ENCODE data around the gene SBNO2. TPM values are rescaled to one million over a fixed set of nuclear protein-coding genes. Genes with fewer than 3 reads are reported as not detected.

SBNO2 gene
- total RNA-seq, 1 experiment from 2014 or later, result 46.3 TPM

DNA sequence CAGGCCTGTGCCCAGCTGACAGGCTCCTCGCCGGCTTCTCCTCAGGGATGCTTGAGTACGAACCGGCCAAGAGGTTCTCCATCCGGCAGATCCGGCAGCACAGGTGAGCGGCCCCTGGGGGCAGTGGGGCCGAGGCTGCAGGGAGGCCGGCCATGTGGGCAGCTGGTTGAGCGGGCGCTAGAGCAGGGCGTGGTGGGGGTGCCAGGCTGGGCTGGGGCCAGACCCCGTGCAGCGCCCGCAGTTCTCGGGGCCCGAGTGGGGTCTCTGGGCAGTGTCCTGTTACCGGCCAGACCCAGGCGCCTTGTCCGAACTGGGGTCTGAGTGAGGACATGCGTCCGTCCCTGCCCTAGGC, 47.8 kb upstream of the SBNO2 start:
- no peaks in the 10 kb centered on the region for H3K9me3 Mint-ChIP-seq
- no peak overlapping the region for H4K8ac ChIP-seq (replicated peaks; ENCODE audit: insufficient read length, low read depth, low read length)
- no peaks in the 10 kb centered on the region for H3K9me3 ChIP-seq (ENCODE audit: control insufficient read depth, low read depth, low read length)
- no peak overlapping the region for H3K18ac ChIP-seq (ENCODE audit: insufficient read length, low read depth, low read length)
- H3K4me3 Mint-ChIP-seq, result no peak overlapping the region
- no peak overlapping the region for H2AFZ ChIP-seq (ENCODE audit: low read length)
- no peaks in the 10 kb centered on the region for H3K23me2 ChIP-seq (ENCODE audit: insufficient read length, low read depth, low read length, poor library complexity, severe bottlenecking)
- H4K5ac ChIP-seq (ENCODE audit: insufficient read length, low read depth, low read length), result no peak overlapping the region
- H2BK20ac ChIP-seq (ENCODE audit: low read depth, low read length, poor library complexity, severe bottlenecking), result no peak overlapping the region
- H2BK12ac ChIP-seq (ENCODE audit: insufficient read length, low read depth, low read length), result no peak overlapping the region
- H3K27me3 ChIP-seq (ENCODE audit: insufficient read depth, low read length), result no peaks in the 10 kb centered on the region
- H3K79me1 ChIP-seq (ENCODE audit: insufficient read depth, low read depth, low read length, poor library complexity, severe bottlenecking), result peaks cover 4% of the 10 kb centered on the region
- no peaks in the 10 kb centered on the region for H3K27me3 Mint-ChIP-seq (ENCODE audit: low read depth)
- peaks cover 2 to 9% (median 6%) of the 10 kb centered on the region in 3 experiments; a peak in 5 of 7 replicates for H3K36me3 Mint-ChIP-seq (ENCODE audit: insufficient read depth in 1 of 3, low read depth in 3 of 3)
- no peak for DNase-seq
- no peak overlapping the region for H3K27ac ChIP-seq (ENCODE audit: insufficient read length, low read depth, low read length)
- no peak overlapping the region for H2AK5ac ChIP-seq (ENCODE audit: insufficient read length, low read length)
- H3K4me1 ChIP-seq (ENCODE audit: insufficient read depth, low read length), result no peaks in the 10 kb centered on the region
- no peak overlapping the region for H3T11ph ChIP-seq (ENCODE audit: low read length)
- peaks cover 2% of the 10 kb centered on the region; the same call in 1 of the 2 replicates for H3K79me2 ChIP-seq (ENCODE audit: insufficient read depth, low read length)
- no peak overlapping the region for H2BK120ac ChIP-seq (ENCODE audit: low read depth, low read length, poor library complexity, severe bottlenecking)
- no peak overlapping the region for H3K23ac ChIP-seq (ENCODE audit: insufficient read length, low read depth, low read length)
- no peak overlapping the region for H3K14ac ChIP-seq (ENCODE audit: insufficient read depth, low read length)
- no CpG with 5 or more reads among the region's 22 CpGs for WGBS (ENCODE audit: extremely low coverage, insufficient read length, low lambda C conversion rate)
- H2BK15ac ChIP-seq (ENCODE audit: low read depth, low read length), result no peak overlapping the region
- H3K4me1 Mint-ChIP-seq, result peaks cover 3 to 11% of the 10 kb centered on the region in 2 experiments; a peak in 3 of 4 replicates
- H2BK5ac ChIP-seq (ENCODE audit: insufficient read length, low read length), result no peak overlapping the region
- H4K20me1 ChIP-seq (ENCODE audit: control insufficient read depth, insufficient read depth, insufficient read length), result no peaks in the 10 kb centered on the region
- H3K27ac Mint-ChIP-seq, result no peak overlapping the region
- TF ChIP-seq, protein P1, sequence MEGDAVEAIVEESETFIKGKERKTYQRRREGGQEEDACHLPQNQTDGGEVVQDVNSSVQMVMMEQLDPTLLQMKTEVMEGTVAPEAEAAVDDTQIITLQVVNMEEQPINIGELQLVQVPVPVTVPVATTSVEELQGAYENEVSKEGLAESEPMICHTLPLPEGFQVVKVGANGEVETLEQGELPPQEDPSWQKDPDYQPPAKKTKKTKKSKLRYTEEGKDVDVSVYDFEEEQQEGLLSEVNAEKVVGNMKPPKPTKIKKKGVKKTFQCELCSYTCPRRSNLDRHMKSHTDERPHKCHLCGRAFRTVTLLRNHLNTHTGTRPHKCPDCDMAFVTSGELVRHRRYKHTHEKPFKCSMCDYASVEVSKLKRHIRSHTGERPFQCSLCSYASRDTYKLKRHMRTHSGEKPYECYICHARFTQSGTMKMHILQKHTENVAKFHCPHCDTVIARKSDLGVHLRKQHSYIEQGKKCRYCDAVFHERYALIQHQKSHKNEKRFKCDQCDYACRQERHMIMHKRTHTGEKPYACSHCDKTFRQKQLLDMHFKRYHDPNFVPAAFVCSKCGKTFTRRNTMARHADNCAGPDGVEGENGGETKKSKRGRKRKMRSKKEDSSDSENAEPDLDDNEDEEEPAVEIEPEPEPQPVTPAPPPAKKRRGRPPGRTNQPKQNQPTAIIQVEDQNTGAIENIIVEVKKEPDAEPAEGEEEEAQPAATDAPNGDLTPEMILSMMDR (conservative IDR thresholded peaks at IDR 0.05), result no peak
- no peak overlapping the region for H3K56ac ChIP-seq (ENCODE audit: insufficient read length, low read depth, low read length)
- H3K4me2 ChIP-seq (ENCODE audit: insufficient read depth, insufficient read length, low read length), result no peak overlapping the region
- no peak overlapping the region for H3K4ac ChIP-seq (ENCODE audit: low read depth, low read length)
- no peak overlapping the region for H4K91ac ChIP-seq (ENCODE audit: insufficient read length, low read depth, low read length)
- H3K9ac ChIP-seq (ENCODE audit: extremely low read depth, insufficient read length, low read length), result no peak overlapping the region
